SK-N-MC (cell line): ENCODE data around the gene COASY.

ENCODE experiments used
- EZH2 ChIP-seq: fragments of 200-600 bp; sonication (generic); IDR thresholded peaks from one replicate; pipeline ENCODE4 v1.6.1; 2017; ENCODE audit warnings: antibody characterized with exemption
- FOXP2 ChIP-seq: optimal IDR thresholded peaks from 2 replicates; pipeline ENCODE3; 2011; ENCODE audit warnings: mild to moderate bottlenecking, moderate library complexity; ENCODE audit not compliant: insufficient read depth; ENCODE audit errors: extremely low read length, control extremely low read depth
- POLR2AphosphoS5 ChIP-seq: IDR thresholded peaks from 2 replicates; pipeline ENCODE4 v1.6.1; 2012; ENCODE audit warnings: mild to moderate bottlenecking, low read depth, low read length, borderline replicate concordance

DNA sequence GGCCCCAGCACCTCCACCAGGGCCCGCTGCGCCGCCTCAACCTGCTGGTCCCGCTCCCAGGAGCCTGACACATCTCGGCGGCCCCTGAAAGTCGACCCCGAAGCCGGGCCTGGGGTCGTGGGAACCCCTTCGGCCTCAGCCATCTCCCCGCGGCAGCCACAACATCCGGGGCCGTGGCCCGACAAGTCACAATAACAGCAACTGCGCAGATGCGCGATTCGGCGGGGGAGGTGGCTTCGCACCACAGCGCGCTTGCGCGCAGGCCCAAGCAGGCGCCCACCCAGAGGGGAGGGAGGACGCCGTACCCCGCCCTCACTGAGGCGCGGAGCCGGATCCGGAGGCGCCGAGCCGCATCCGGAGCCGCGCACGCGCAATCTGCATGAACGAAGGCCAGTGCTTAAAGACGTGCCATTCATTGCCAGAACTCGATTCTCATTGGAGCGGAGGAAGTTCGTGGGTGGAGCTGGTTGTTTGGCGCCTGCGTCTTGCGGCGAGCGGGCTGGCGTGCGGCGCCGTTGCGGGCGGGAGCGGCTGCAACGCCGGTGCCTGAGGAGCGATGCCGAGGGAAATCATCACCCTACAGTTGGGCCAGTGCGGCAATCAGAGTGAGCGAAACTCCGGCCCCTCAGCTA, 47.4 kb downstream of the COASY start, which contains the start of the genes RETREG3 and TUBG1:
- TF ChIP-seq EZH2 (no peak), POLR2AphosphoS5 (peak; percentile 89), FOXP2 (peak; percentile 73)
